ENCODE measurements around the gene PRRG2. TPM values are rescaled to one million over a fixed set of nuclear protein-coding genes. Genes with fewer than 3 reads are reported as not detected.

PRRG2 gene
- total RNA-seq, 1 experiment from 2014 or later = 0.64 TPM

- Histone ChIP-seq H3K27ac (ENCODE audit: low read length) (no peak overlapping the region), H3K9me3 (ENCODE audit: control insufficient read depth, insufficient read depth, low read depth, low read length) (no peaks in the 10 kb centered on the region), H3K36me3 (ENCODE audit: control insufficient read depth, insufficient read depth, low read length) (no peaks in the 10 kb centered on the region; the same call in 1 of the 2 replicates), H3K4me3 (ENCODE audit: low read depth in 2 of 2, low read length in 2 of 2) (no peak overlapping the region), H3K4me1 (ENCODE audit: control insufficient read depth, insufficient read depth, low read length) (no peaks in the 10 kb centered on the region), H3K27me3 (ENCODE audit: control insufficient read depth, insufficient read depth, low read length) (no peaks in the 10 kb centered on the region)
- ATAC-seq (no peak), DNase-seq (ENCODE audit: low read depth, low spot score) (no peak)
- ChIA-PET POLR2A (no interaction called here), CTCF (no interaction called here)
- intact Hi-C loops (cut with micrococcal nuclease; ENCODE audit: unreplicated experiment) (no loop called here), in situ Hi-C loops (cut with HindIII; ENCODE audit: low pct_unique_long_range_greater_than_20kb, low sequenced_read_pairs) (no loop called here)
- TF ChIP-seq SIN3A (IDR thresholded peaks at IDR 0.05; ENCODE audit: borderline replicate concordance, insufficient read depth, low read depth, low read length) (no peak), REST (IDR thresholded peaks at IDR 0.05; ENCODE audit: insufficient read depth in 1 of 2, low read depth in 2 of 2, low read length in 1 of 2) (no peak), POLR2AphosphoS5 (IDR thresholded peaks at IDR 0.05; ENCODE audit: low read depth, low read length) (no peak), CTCF (IDR thresholded peaks at IDR 0.05) (no peak), TCF7L2 (IDR thresholded peaks at IDR 0.05; ENCODE audit: low read depth, low read length) (no peak)
- no TSS peak for BruUV-seq (replicated peaks)
Observed at GRCh38 chr19:49560358-49560900, 20.7 kb upstream of the PRRG2 start.

- intact Hi-C loops (cut with micrococcal nuclease; ENCODE audit: unreplicated experiment) = no loop called here
- CTCF ChIA-PET = interaction anchor here (0.6 kb wide), 1 partner anchor 120 kb away, joined by 8 read pairs; no protein-coding TSS in a partner anchor
- POLR2A ChIA-PET = no interaction called here
Observed at GRCh38 chr19:49564616-49565045, 16.5 kb upstream of the PRRG2 start.

More at GRCh38 chr19:49564616-49565045, 16.5 kb upstream of the PRRG2 start:
- Histone ChIP-seq H3K27me3 (ENCODE audit: control insufficient read depth, insufficient read depth, low read length) (no peaks in the 10 kb centered on the region), H3K4me1 (ENCODE audit: control insufficient read depth, insufficient read depth, low read length) (no peaks in the 10 kb centered on the region), H3K9me3 (ENCODE audit: control insufficient read depth, insufficient read depth, low read depth, low read length) (no peaks in the 10 kb centered on the region), H3K36me3 (ENCODE audit: control insufficient read depth, insufficient read depth, low read length) (no peaks in the 10 kb centered on the region), H3K4me3 (ENCODE audit: low read depth in 2 of 2, low read length in 2 of 2) (no peak overlapping the region), H3K27ac (ENCODE audit: low read length) (no peak overlapping the region)
- in situ Hi-C loops (cut with HindIII; ENCODE audit: low pct_unique_long_range_greater_than_20kb, low sequenced_read_pairs) = no loop called here
- BruUV-seq (replicated peaks) = no TSS peak
- TF ChIP-seq SIN3A (IDR thresholded peaks at IDR 0.05; ENCODE audit: borderline replicate concordance, insufficient read depth, low read depth, low read length) = no peak
- no peak for TF ChIP-seq POLR2AphosphoS5 (IDR thresholded peaks at IDR 0.05; ENCODE audit: low read depth, low read length)
- no peak for TF ChIP-seq CTCF (IDR thresholded peaks at IDR 0.05)
- no peak for TF ChIP-seq REST (IDR thresholded peaks at IDR 0.05; ENCODE audit: insufficient read depth in 1 of 2, low read depth in 2 of 2, low read length in 1 of 2)
- no peak for TF ChIP-seq TCF7L2 (IDR thresholded peaks at IDR 0.05; ENCODE audit: low read depth, low read length)
- no peak for DNase-seq (ENCODE audit: low read depth, low spot score)
- ATAC-seq = no peak
